GM12878 (cell line): Measurements from ENCODE around the gene CTAGE4. TPM values are rescaled to one million over a fixed set of nuclear protein-coding genes. Genes with fewer than 3 reads are reported as not detected.

Source experiments
- ATAC-seq: fragments of 200-7000 bp; cut with Tn5 transposase; 3 replicates; pipeline ENCODE4 v1.9.1; 2020; ENCODE audit warnings: mild to moderate bottlenecking, moderate library complexity
- BruUV-seq: library from RNA; stranded (reverse); fragments of 400-500 nt; replicated peaks from 2 replicates; lab custom pipeline; 2021; lab: Mats Ljungman, UMichigan
- CTCF ChIA-PET: fragments of 300-600 bp; sonication (Branson Sonifier 250); formaldehyde crosslinking; extraction: SDS; loops from one replicate; lab custom pipeline; 2021; ENCODE audit warnings: inconsistent platforms; lab: Yijun Ruan, JAX
- POLR2A ChIA-PET: fragments of 350-600 bp; formaldehyde crosslinking; extraction: SDS; loops from one replicate; lab custom pipeline; 2021; ENCODE audit warnings: inconsistent platforms; lab: Charles Lee
- RAD21 ChIA-PET: fragments of 300-600 bp; sonication (Branson Sonifier 250); formaldehyde crosslinking; loops from one replicate; lab custom pipeline; 2023; ENCODE audit warnings: antibody characterized with exemption; ENCODE audit not compliant: unreplicated experiment; lab: Charles Lee
- SMC1A ChIA-PET: fragments of 300-600 bp; sonication (Branson Sonifier 250); formaldehyde crosslinking; loops from one replicate; lab custom pipeline; 2023; ENCODE audit not compliant: unreplicated experiment, uncharacterized antibody; lab: Charles Lee
- DNase-seq: peaks from one replicate; pipeline ENCODE4 v3.0.0-alpha.2; 2011; ENCODE audit warnings: low read depth, low spot score
- FAIRE-seq: peaks from 3 replicates; lab custom pipeline; 2011; peaks lifted over from hg19 to GRCh38; lab: Jason Lieb, UNC
- H2AFZ ChIP-seq: 2 replicates; pipeline ENCODE4 v1.6.0; 2011; ENCODE audit warnings: low read depth, low read length, control low read depth; ENCODE audit not compliant: control insufficient read depth
- H3K27ac ChIP-seq: 2 replicates; pipeline ENCODE4 v1.5.1; 2011; ENCODE audit warnings: control low read depth; ENCODE audit not compliant: control insufficient read depth, insufficient read depth
- H3K27me3 ChIP-seq, 2 experiments: replicated peaks in 1 of 2; 2 replicates each; pipeline versions ENCODE4 v1.6.0 to v1.6.1; 2011; ENCODE audit warnings: low read length in 1 of 2; ENCODE audit not compliant: control insufficient read depth in 2 of 2, insufficient read depth in 2 of 2
- H3K36me3 ChIP-seq, 2 experiments: 2 replicates each; pipeline ENCODE4 v1.5.1; 2011; ENCODE audit warnings: low read length in 1 of 2; ENCODE audit not compliant: control insufficient read depth in 2 of 2, insufficient read depth in 2 of 2
- H3K4me1 ChIP-seq: 2 replicates; pipeline ENCODE4 v1.6.1; 2011; ENCODE audit warnings: mild to moderate bottlenecking, low read length, moderate library complexity, mixed read lengths; ENCODE audit not compliant: control insufficient read depth, insufficient read depth
- H3K4me2 ChIP-seq: 2 replicates; pipeline ENCODE4 v1.6.0; 2011; ENCODE audit warnings: control low read depth; ENCODE audit not compliant: control insufficient read depth, insufficient read depth
- H3K4me3 ChIP-seq: fragments of 200-600 bp; sonication (generic); 2 replicates; pipeline ENCODE4 v1.5.1; 2016
- H3K79me2 ChIP-seq: 2 replicates; pipeline ENCODE4 v1.6.0; 2011; ENCODE audit warnings: low read length; ENCODE audit not compliant: control insufficient read depth, insufficient read depth
- H3K9ac ChIP-seq: 2 replicates; pipeline ENCODE4 v1.8.0; 2011; ENCODE audit warnings: low read length, control low read depth, mixed read lengths; ENCODE audit not compliant: control insufficient read depth, insufficient read depth
- H3K9me3 ChIP-seq: replicated peaks from 3 replicates; pipeline ENCODE4 v1.5.1; 2011; ENCODE audit warnings: mild to moderate bottlenecking, low read length; ENCODE audit not compliant: control insufficient read depth, insufficient read depth
- H4K20me1 ChIP-seq: 2 replicates; pipeline ENCODE4 v1.6.0; 2011; ENCODE audit not compliant: control insufficient read depth, insufficient read depth
- CBX5 ChIP-seq: sonication (generic); IDR thresholded peaks from 2 replicates; pipeline ENCODE4 v1.6.1; 2016; ENCODE audit warnings: low read depth, moderate library complexity, mild to moderate bottlenecking, inconsistent platforms
- DPF2 ChIP-seq: fragments of 450-650 bp; IDR thresholded peaks from 2 replicates; pipeline ENCODE4 v1.6.1; 2017; ENCODE audit warnings: mild to moderate bottlenecking
- ETV6 ChIP-seq, 2 experiments: fragments of 450-650 bp in 1 of 2; IDR thresholded peaks in 1 of 2; conservative IDR thresholded peaks in 1 of 2; 2 replicates each; pipeline ENCODE4 v1.6.1; 2014; ENCODE audit warnings: antibody characterized with exemption in 1 of 2, borderline replicate concordance in 1 of 2, low read depth in 1 of 2, mild to moderate bottlenecking in 1 of 2, moderate library complexity in 1 of 2
- FOS ChIP-seq: IDR thresholded peaks from 3 replicates; pipeline ENCODE4 v1.6.1; 2011; ENCODE audit warnings: borderline replicate concordance; ENCODE audit not compliant: insufficient read length; ENCODE audit errors: extremely low read depth
- NR2F1 ChIP-seq: fragments of 450-650 bp; conservative IDR thresholded peaks from 2 replicates; pipeline ENCODE4 v1.6.1; 2017; ENCODE audit warnings: mild to moderate bottlenecking
- RAD51 ChIP-seq: fragments of 450-650 bp; IDR thresholded peaks from 2 replicates; pipeline ENCODE4 v1.6.1; 2016; ENCODE audit warnings: moderate library complexity, mild to moderate bottlenecking, inconsistent platforms
- TARDBP ChIP-seq: IDR thresholded peaks from 2 replicates; pipeline ENCODE4 v1.6.1; 2016; ENCODE audit warnings: borderline replicate concordance
- WGBS: methylation state at CpG from one replicate; pipeline ENCODE4 v1.1.6; 2016; ENCODE audit warnings: low lambda C conversion rate; ENCODE audit not compliant: insufficient replicate concordance, insufficient coverage; ENCODE audit errors: missing lambda C conversion rate; 5-methylcytosine and 5-hydroxymethylcytosine counted together
- in situ Hi-C: fragments of 300-500 bp; cut with MboI; formaldehyde crosslinking; loops from 9 replicates; pipeline ENCODE4 v1.14.3; 2018; ENCODE audit warnings: mixed read lengths
- intact Hi-C: fragments of 100-400 bp; cut with micrococcal nuclease; formaldehyde crosslinking; loops from one replicate; pipeline ENCODE4 v1.14.2; 2022; ENCODE audit not compliant: unreplicated experiment
- polyA plus RNA-seq, 11 experiments: library from polyadenylated mRNA; depleted of rRNA in 4 of 11; unstranded in 6 of 11; stranded (reverse) in 5 of 11; fragments of >200 nt; fragmentation: Nextera tagmentation in 4 of 11; fragmentation: Illumina TruSeq in 1 of 11; extraction: Ambion mirVana in 4 of 11; extraction: Trizol in 1 of 11; gene quantifications; 1 replicate in 1 of 11; 2 replicates in 10 of 11; pipeline versions ENCODE4 v1.2.1 to v1.2.3, GENCODE V29; 2011 to 2016; ENCODE audit warnings: inconsistent platforms in 2 of 11, missing spikeins in 2 of 11, low read depth in 1 of 11
- total RNA-seq, 4 experiments: library from RNA; depleted of rRNA in 3 of 4; stranded (reverse); fragments of >200 nt in 3 of 4; fragmentation: Illumina TruSeq in 1 of 4; extraction: Trizol in 1 of 4; gene quantifications; 2 replicates each; pipeline versions ENCODE4 v1.2.1 to v1.2.3, GENCODE V29; 2013 to 2021
- TF ChIP-seq, protein P1 (sequence below): fragments of 150-350 bp; IDR thresholded peaks from 2 replicates; pipeline ENCODE4 v1.6.1; 2014; ENCODE audit warnings: mild to moderate bottlenecking, low read depth, low read length
- TF ChIP-seq, protein P2 (sequence below): fragments of 150-350 bp; IDR thresholded peaks from 2 replicates; pipeline ENCODE4 v1.6.1; 2016; ENCODE audit warnings: low read depth, low read length
- TF ChIP-seq, protein P3 (sequence below): IDR thresholded peaks from 2 replicates; pipeline ENCODE4 v1.6.1; 2011; ENCODE audit warnings: low read depth, low read length, improper control_type of control experiment, borderline replicate concordance

The CTAGE4 gene
- total and polyA plus RNA-seq, 10 of the 15 experiments (the other 5 are each of a cell fraction or from before 2014, with no cell fraction given), result 0.09 to 1.5 (median 1.0) TPM; not detected in 1

DNA sequence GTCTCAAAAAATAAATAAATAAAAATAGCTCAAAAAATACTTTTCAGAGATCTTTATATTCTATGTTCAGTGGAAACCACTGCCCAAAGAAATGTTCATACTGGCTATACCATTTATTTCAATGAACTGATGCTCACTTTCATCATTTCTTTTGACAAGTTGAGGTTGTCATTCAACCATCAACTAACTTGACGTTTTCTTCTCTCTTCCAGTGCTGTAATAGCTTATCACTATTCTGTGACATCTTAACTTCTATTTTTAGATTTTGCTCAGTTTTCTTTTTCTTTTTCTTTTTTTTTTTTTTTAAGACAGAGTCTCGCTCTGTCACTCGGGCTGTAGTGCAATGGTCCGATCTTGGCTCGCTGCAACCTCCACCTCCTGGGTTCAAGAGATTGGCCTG lies 8.7 kb upstream of the CTAGE4 start:
- ChIA-PET SMC1A (interaction anchor here (0.7 kb wide), 1 partner anchor 1385 kb away, joined by 3 read pairs; no protein-coding TSS in a partner anchor), POLR2A (no interaction called here), CTCF (no interaction called here), RAD21 (no interaction called here)
- Histone ChIP-seq H3K4me2 (no peak overlapping the region), H3K79me2 (no peaks in the 10 kb centered on the region), H3K4me1 (no peaks in the 10 kb centered on the region), H2AFZ (no peak overlapping the region), H3K9me3 (no peaks in the 10 kb centered on the region), H3K4me3 (no peak overlapping the region), H4K20me1 (no peaks in the 10 kb centered on the region), H3K9ac (no peak overlapping the region), H3K27ac (no peak overlapping the region), H3K36me3 (no peaks in the 10 kb centered on the region), H3K27me3 (no peaks in the 10 kb centered on the region)
- intact Hi-C loops, result loop anchor here (5.0 kb wide), 1 partner anchor 218 kb away; no protein-coding TSS in a partner anchor
- in situ Hi-C loops, result no loop called here
- BruUV-seq, result no TSS peak
- FAIRE-seq, result no peak
- no peak for TF ChIP-seq DPF2
- TF ChIP-seq FOS, result no peak
- no peak for TF ChIP-seq CBX5
- no peak for TF ChIP-seq ETV6 (conservative IDR thresholded peaks at IDR 0.05 in 1 of 2, IDR thresholded peaks at IDR 0.05 in 1 of 2; ENCODE audit: borderline replicate concordance in 1 of 2, low read depth in 1 of 2)
- no peak for TF ChIP-seq RAD51
- TF ChIP-seq, protein P1, sequence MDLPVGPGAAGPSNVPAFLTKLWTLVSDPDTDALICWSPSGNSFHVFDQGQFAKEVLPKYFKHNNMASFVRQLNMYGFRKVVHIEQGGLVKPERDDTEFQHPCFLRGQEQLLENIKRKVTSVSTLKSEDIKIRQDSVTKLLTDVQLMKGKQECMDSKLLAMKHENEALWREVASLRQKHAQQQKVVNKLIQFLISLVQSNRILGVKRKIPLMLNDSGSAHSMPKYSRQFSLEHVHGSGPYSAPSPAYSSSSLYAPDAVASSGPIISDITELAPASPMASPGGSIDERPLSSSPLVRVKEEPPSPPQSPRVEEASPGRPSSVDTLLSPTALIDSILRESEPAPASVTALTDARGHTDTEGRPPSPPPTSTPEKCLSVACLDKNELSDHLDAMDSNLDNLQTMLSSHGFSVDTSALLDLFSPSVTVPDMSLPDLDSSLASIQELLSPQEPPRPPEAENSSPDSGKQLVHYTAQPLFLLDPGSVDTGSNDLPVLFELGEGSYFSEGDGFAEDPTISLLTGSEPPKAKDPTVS, result no peak
- TF ChIP-seq TARDBP, result no peak
- no peak for TF ChIP-seq NR2F1
- TF ChIP-seq, protein P2, sequence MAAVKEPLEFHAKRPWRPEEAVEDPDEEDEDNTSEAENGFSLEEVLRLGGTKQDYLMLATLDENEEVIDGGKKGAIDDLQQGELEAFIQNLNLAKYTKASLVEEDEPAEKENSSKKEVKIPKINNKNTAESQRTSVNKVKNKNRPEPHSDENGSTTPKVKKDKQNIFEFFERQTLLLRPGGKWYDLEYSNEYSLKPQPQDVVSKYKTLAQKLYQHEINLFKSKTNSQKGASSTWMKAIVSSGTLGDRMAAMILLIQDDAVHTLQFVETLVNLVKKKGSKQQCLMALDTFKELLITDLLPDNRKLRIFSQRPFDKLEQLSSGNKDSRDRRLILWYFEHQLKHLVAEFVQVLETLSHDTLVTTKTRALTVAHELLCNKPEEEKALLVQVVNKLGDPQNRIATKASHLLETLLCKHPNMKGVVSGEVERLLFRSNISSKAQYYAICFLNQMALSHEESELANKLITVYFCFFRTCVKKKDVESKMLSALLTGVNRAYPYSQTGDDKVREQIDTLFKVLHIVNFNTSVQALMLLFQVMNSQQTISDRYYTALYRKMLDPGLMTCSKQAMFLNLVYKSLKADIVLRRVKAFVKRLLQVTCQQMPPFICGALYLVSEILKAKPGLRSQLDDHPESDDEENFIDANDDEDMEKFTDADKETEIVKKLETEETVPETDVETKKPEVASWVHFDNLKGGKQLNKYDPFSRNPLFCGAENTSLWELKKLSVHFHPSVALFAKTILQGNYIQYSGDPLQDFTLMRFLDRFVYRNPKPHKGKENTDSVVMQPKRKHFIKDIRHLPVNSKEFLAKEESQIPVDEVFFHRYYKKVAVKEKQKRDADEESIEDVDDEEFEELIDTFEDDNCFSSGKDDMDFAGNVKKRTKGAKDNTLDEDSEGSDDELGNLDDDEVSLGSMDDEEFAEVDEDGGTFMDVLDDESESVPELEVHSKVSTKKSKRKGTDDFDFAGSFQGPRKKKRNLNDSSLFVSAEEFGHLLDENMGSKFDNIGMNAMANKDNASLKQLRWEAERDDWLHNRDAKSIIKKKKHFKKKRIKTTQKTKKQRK, result no peak
- TF ChIP-seq, protein P3, sequence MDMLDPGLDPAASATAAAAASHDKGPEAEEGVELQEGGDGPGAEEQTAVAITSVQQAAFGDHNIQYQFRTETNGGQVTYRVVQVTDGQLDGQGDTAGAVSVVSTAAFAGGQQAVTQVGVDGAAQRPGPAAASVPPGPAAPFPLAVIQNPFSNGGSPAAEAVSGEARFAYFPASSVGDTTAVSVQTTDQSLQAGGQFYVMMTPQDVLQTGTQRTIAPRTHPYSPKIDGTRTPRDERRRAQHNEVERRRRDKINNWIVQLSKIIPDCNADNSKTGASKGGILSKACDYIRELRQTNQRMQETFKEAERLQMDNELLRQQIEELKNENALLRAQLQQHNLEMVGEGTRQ, result no peak
- 7% methylated on average over 1 of the region's 5 CpGs for WGBS
- ATAC-seq, result no peak
- DNase-seq, result no peak
